Stimulated activated naive B cell treated with anti-CD40 and anti-IgM and Interleukin-4, amounts not matched to agents 10 μg/mL and 1 μg/mL and 100 μg/mL, for 72 hours (primary cell): ENCODE measurements around the gene UBE2B.
"Not testable (repeated sequence)": the region's sequence is repeated elsewhere in the genome, so short reads cannot be mapped to it uniquely, and the experiment has no call there.

Experiments used
- ATAC-seq, 2 donors: fragments of 150-1000 bp; cut with Tn5 transposase; replicated peaks; 2 replicates each; pipeline ENCODE4 v1.10.0; 2021; ENCODE audit warnings: moderate library complexity in 1 of 2
- DNase-seq: peaks from one replicate; pipeline ENCODE4 v3.0.0; 2021
- H3K27ac Mint-ChIP-seq: one replicate; pipeline ENCODE4 v1.8.0; 2022; ENCODE audit warnings: mild to moderate bottlenecking, mixed read lengths
- H3K27me3 Mint-ChIP-seq, 2 donors: one replicate each; pipeline ENCODE4 v1.8.0; 2022; ENCODE audit warnings: mixed read lengths in 2 of 2
- H3K36me3 Mint-ChIP-seq, 2 donors: one replicate each; pipeline ENCODE4 v1.8.0; 2022; ENCODE audit warnings: mixed read lengths in 2 of 2, mild to moderate bottlenecking in 1 of 2
- H3K4me1 Mint-ChIP-seq, 2 donors: one replicate each; pipeline ENCODE4 v1.8.0; 2022; ENCODE audit warnings: mixed read lengths in 2 of 2, mild to moderate bottlenecking in 1 of 2
- H3K4me3 Mint-ChIP-seq, 2 donors: one replicate each; pipeline ENCODE4 v1.8.0; 2022; ENCODE audit warnings: mild to moderate bottlenecking in 2 of 2, mixed read lengths in 2 of 2, moderate library complexity in 1 of 2
- H3K9me3 Mint-ChIP-seq, 2 donors: one replicate each; pipeline ENCODE4 v1.8.0; 2022; ENCODE audit warnings: mixed read lengths in 2 of 2, mild to moderate bottlenecking in 1 of 2

Gene UBE2B

GRCh38 chr5:134380346-134380745, 9.0 kb downstream of the UBE2B start:
- ATAC-seq: no peak
- Mint-ChIP-seq H3K9me3 (no peaks in the 10 kb centered on the region), H3K27me3 (no peaks in the 10 kb centered on the region), H3K4me3 (no peak overlapping the region), H3K36me3 (peaks cover 27 to 44% of the 10 kb centered on the region in 2 donors), H3K27ac (no peak overlapping the region), H3K4me1 (peaks cover 9 to 29% of the 10 kb centered on the region in 2 donors)
- no peak for DNase-seq

GRCh38 chr5:134382204-134382603, 10.8 kb downstream of the UBE2B start:
- H3K9me3 Mint-ChIP-seq, H3K27me3 Mint-ChIP-seq, DNase-seq, H3K27ac Mint-ChIP-seq, H3K4me3 Mint-ChIP-seq, ATAC-seq: not testable (repeated sequence)
- H3K36me3 Mint-ChIP-seq: peaks cover 24 to 42% of the 10 kb centered on the region in 2 donors
- H3K4me1 Mint-ChIP-seq: peaks cover 9 to 24% of the 10 kb centered on the region in 2 donors

GRCh38 chr5:134383980-134384697, 12.8 kb downstream of the UBE2B start:
- ATAC-seq (peak in 1 of 2 donors; percentile 34), DNase-seq (no peak)
- Mint-ChIP-seq H3K36me3 (peaks cover 20 to 39% of the 10 kb centered on the region in 2 donors), H3K4me3 (peak overlapping the region; percentile 11 to 63), H3K4me1 (peaks cover 6 to 13% of the 10 kb centered on the region in 2 donors), H3K27me3 (no peaks in the 10 kb centered on the region), H3K27ac (peak overlapping the region; percentile 38), H3K9me3 (no peaks in the 10 kb centered on the region)

- DNase-seq (no peak), ATAC-seq (no peak)
- Mint-ChIP-seq H3K4me3 (no peak overlapping the region), H3K27me3 (no peaks in the 10 kb centered on the region), H3K27ac (no peak overlapping the region), H3K36me3 (peaks cover 26 to 36% of the 10 kb centered on the region in 2 donors), H3K4me1 (peaks cover 6 to 13% of the 10 kb centered on the region in 2 donors), H3K9me3 (no peaks in the 10 kb centered on the region)
Observed at GRCh38 chr5:134387443-134387842, 16.1 kb downstream of the UBE2B start.

GRCh38 chr5:134392301-134392700, 20.9 kb downstream of the UBE2B start:
- Mint-ChIP-seq H3K4me3 (no peak overlapping the region), H3K27me3 (no peaks in the 10 kb centered on the region), H3K4me1 (peaks cover 3 to 16% of the 10 kb centered on the region in 2 donors), H3K27ac (no peak overlapping the region), H3K36me3 (peaks cover 22 to 38% of the 10 kb centered on the region in 2 donors), H3K9me3 (no peaks in the 10 kb centered on the region)
- DNase-seq: no peak
- no peak for ATAC-seq

- no peaks in the 10 kb centered on the region for H3K27me3 Mint-ChIP-seq
- ATAC-seq: no peak
- peaks cover 26 to 47% of the 10 kb centered on the region in 2 donors for H3K36me3 Mint-ChIP-seq
- peak overlapping the region; percentile 69 for H3K27ac Mint-ChIP-seq
- no peak overlapping the region for H3K4me3 Mint-ChIP-seq
- peaks cover 6 to 22% of the 10 kb centered on the region in 2 donors for H3K4me1 Mint-ChIP-seq
- no peak for DNase-seq
- no peaks in the 10 kb centered on the region for H3K9me3 Mint-ChIP-seq
Observed at GRCh38 chr5:134394932-134395331, 23.6 kb downstream of the UBE2B start.

GRCh38 chr5:134396274-134396673, 24.9 kb downstream of the UBE2B start:
- Mint-ChIP-seq H3K4me3 (no peak overlapping the region), H3K36me3 (peaks cover 25 to 46% of the 10 kb centered on the region in 2 donors), H3K4me1 (peaks cover 6 to 22% of the 10 kb centered on the region in 2 donors), H3K27ac (no peak overlapping the region), H3K27me3 (no peaks in the 10 kb centered on the region), H3K9me3 (no peaks in the 10 kb centered on the region)
- DNase-seq (no peak), ATAC-seq (no peak)

GRCh38 chr5:134397196-134397595, 25.8 kb downstream of the UBE2B start:
- Mint-ChIP-seq H3K4me1 (peaks cover 6 to 22% of the 10 kb centered on the region in 2 donors), H3K27me3 (no peaks in the 10 kb centered on the region), H3K36me3 (peaks cover 26 to 52% of the 10 kb centered on the region in 2 donors), H3K27ac (no peak overlapping the region), H3K4me3 (no peak overlapping the region), H3K9me3 (no peaks in the 10 kb centered on the region)
- ATAC-seq (peak; percentile 65 to 90), DNase-seq (no peak)

- Mint-ChIP-seq H3K4me3 (no peak overlapping the region), H3K36me3 (peaks cover 20 to 40% of the 10 kb centered on the region in 2 donors)
Observed at GRCh38 chr5:134398609-134399155, 27.3 kb downstream of the UBE2B start.

GRCh38 chr5:134403951-134404350, 32.6 kb downstream of the UBE2B start:
- H3K4me3 Mint-ChIP-seq: no peak overlapping the region
- no peaks in the 10 kb centered on the region for H3K9me3 Mint-ChIP-seq
- H3K4me1 Mint-ChIP-seq: peaks cover 2 to 9% of the 10 kb centered on the region in 2 donors
- no peak for ATAC-seq
- peak overlapping the region; percentile 6 for H3K27ac Mint-ChIP-seq
- DNase-seq: no peak
- H3K27me3 Mint-ChIP-seq: no peaks in the 10 kb centered on the region
- H3K36me3 Mint-ChIP-seq: peaks cover 15 to 23% of the 10 kb centered on the region in 2 donors

More at GRCh38 chr5:134398609-134399155, 27.3 kb downstream of the UBE2B start:
- DNase-seq (no peak), ATAC-seq (no peak)
- H3K9me3 Mint-ChIP-seq: no peaks in the 10 kb centered on the region
- no peaks in the 10 kb centered on the region for H3K27me3 Mint-ChIP-seq
- peak overlapping the region; percentile 57 for H3K27ac Mint-ChIP-seq
- peaks cover 6 to 22% of the 10 kb centered on the region in 2 donors for H3K4me1 Mint-ChIP-seq

GRCh38 chr5:134406390-134406789, 35.0 kb downstream of the UBE2B start:
- DNase-seq (no peak), ATAC-seq (peak in 1 of 2 donors; percentile 47)
- Mint-ChIP-seq H3K27me3 (no peaks in the 10 kb centered on the region), H3K4me3 (no peak overlapping the region), H3K9me3 (no peaks in the 10 kb centered on the region), H3K4me1 (peaks cover 9 to 29% of the 10 kb centered on the region in 2 donors), H3K36me3 (peaks cover 12 to 13% of the 10 kb centered on the region in 2 donors), H3K27ac (no peak overlapping the region)

- DNase-seq (no peak), ATAC-seq (no peak)
- Mint-ChIP-seq H3K4me1 (peaks cover 17 to 39% of the 10 kb centered on the region in 2 donors), H3K4me3 (no peak overlapping the region), H3K36me3 (peaks cover 3 to 10% of the 10 kb centered on the region in 2 donors), H3K9me3 (no peaks in the 10 kb centered on the region), H3K27ac (no peak overlapping the region), H3K27me3 (no peaks in the 10 kb centered on the region)
Observed at GRCh38 chr5:134409321-134409720, 38.0 kb downstream of the UBE2B start.

GRCh38 chr5:134410822-134411221, 39.5 kb downstream of the UBE2B start:
- peak overlapping the region; percentile 94 for H3K27ac Mint-ChIP-seq
- ATAC-seq: no peak
- no peak for DNase-seq
- H3K27me3 Mint-ChIP-seq: no peaks in the 10 kb centered on the region
- H3K9me3 Mint-ChIP-seq: no peaks in the 10 kb centered on the region
- peaks cover 0 to 7% of the 10 kb centered on the region in 2 donors for H3K36me3 Mint-ChIP-seq
- H3K4me3 Mint-ChIP-seq: peak overlapping the region; percentile 91 to 98
- peaks cover 17 to 39% of the 10 kb centered on the region in 2 donors for H3K4me1 Mint-ChIP-seq

- ATAC-seq: no peak
- peaks cover 0 to 3% of the 10 kb centered on the region in 2 donors for H3K36me3 Mint-ChIP-seq
- no peak for DNase-seq
Observed at GRCh38 chr5:134411228-134411545, 39.8 kb downstream of the UBE2B start.

More at GRCh38 chr5:134411228-134411545, 39.8 kb downstream of the UBE2B start:
- H3K27me3 Mint-ChIP-seq: no peaks in the 10 kb centered on the region
- peaks cover 17 to 36% of the 10 kb centered on the region in 2 donors for H3K4me1 Mint-ChIP-seq
- H3K4me3 Mint-ChIP-seq: peak overlapping the region; percentile 91 to 98
- no peaks in the 10 kb centered on the region for H3K9me3 Mint-ChIP-seq
- H3K27ac Mint-ChIP-seq: peak overlapping the region; percentile 94
